HTERT RPE-1 (cell line): Measurements from ENCODE around the gene CLEC4M.
"Not testable (repeated sequence)": the region's sequence is repeated elsewhere in the genome, so short reads cannot be mapped to it uniquely, and the experiment has no call there.

Experiments used
- in situ Hi-C: fragments of 300-500 bp; cut with MboI; formaldehyde crosslinking; loops from 4 replicates; pipeline ENCODE4 v1.14.3; 2020; ENCODE audit warnings: low sequenced_read_pairs

The CLEC4M gene

GRCh38 chr19:7769171-7769570 is 6.1 kb downstream of the CLEC4M start:
- in situ Hi-C loops = no loop called here

- in situ Hi-C loops = no loop called here
Measured at GRCh38 chr19:7771072-7771471, 8.0 kb downstream of the CLEC4M start.

GRCh38 chr19:7772752-7773291 is 9.8 kb downstream of the CLEC4M start:
- in situ Hi-C loops = no loop called here

GRCh38 chr19:7773841-7774240 is 10.8 kb downstream of the CLEC4M start:
- in situ Hi-C loops = no loop called here

- in situ Hi-C loops = no loop called here
Measured at GRCh38 chr19:7775761-7776160, 12.7 kb downstream of the CLEC4M start.

- in situ Hi-C loops = no loop called here
Measured at GRCh38 chr19:7778081-7778480, 15.0 kb downstream of the CLEC4M start.

DNA sequence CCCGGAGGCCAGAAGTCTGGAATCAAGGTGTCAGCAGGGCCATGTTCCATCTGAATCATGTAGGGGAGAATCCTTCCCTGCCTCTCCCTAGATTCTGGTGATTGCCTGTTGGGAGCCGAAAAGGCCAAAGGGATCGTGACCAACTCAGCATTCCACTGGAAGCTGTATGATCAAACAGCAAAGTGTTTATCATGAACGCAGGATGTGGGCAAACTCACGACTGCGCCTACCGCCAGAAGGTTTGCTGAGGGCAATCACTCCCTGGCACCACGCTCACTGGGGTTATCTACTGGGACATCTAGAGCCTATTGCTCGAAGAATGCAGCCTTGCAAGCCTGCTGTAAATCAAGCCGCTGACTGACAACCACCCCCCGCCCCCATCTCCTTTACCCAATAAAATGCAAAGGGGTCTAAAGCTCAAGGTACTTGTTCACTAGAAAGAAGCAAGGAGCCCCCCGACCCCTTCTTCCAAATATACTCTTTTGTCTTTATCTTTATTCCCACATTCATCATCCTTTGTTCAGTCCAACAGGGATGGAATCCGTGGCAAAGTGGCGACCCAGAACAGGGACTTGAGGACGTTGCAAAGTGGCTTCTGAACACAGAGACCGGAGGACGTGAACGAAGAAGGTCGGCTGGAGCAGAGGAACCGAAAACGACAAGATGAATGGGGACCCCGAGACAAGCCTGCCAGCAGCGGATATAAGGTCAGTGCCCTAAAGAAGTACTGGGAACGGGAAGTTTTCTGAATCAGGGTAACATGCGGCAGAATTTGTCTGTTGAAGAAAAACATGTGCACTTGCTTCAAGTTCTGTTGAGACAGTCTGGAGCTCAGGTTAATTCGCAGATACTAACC is 16.8 kb downstream of the CLEC4M start:
- in situ Hi-C loops = no loop called here

DNA sequence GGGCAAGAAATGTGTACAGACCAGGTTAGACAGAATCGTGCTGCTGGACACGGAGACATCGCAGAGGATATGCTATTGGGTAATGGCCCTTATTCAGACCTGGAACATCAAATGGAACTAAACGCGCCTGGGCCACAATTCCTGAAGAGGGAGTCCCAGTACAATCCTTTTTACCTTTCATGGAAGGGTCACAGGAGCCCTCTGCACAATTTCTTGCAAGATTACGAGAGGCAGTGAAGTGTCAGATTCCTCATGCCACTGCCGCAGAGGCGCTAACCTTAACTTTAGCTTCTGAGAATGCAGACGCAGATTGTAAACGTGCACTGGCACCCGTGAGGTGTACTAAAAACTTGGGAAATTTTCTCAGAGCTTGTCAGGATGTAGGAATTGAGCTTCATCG is 18.1 kb downstream of the CLEC4M start:
- in situ Hi-C loops = no loop called here

GRCh38 chr19:7783991-7784423 is 21.0 kb downstream of the CLEC4M start:
- in situ Hi-C loops = no loop called here

GRCh38 chr19:7784856-7785255 is 21.8 kb downstream of the CLEC4M start:
- in situ Hi-C loops = no loop called here

- in situ Hi-C loops = no loop called here
Measured at GRCh38 chr19:7787141-7787540, 24.1 kb downstream of the CLEC4M start.

DNA sequence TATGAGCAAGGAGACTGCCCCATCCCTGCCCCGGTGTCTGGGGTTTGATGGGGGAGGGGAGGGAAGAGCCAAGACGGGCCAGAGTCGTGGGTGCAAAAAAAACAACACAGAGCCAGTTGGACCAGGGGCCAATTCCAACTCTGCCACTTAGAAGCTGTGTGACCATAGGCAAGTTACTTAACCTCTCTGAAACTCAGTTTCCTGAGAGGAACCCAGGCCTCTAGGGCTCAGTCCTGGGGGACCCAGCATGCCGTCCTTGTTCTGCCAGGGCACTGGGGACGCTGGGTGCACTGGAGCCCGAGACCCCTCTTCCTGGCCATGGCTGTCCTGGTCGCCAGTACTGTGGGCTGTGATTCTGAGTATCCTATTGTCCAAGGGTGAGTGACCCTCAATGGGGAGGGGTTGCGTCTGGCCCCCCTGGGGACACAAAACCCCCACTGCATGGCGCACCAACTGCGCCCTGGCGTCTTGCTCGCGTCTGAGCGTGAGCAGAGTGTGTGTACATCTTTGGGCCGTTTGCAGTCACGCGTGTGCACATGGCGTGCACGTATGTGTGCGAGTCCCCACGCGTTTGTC is 24.6 kb downstream of the CLEC4M start:
- in situ Hi-C loops = no loop called here

- in situ Hi-C loops = no loop called here
Measured at GRCh38 chr19:7788178-7788932, 25.3 kb downstream of the CLEC4M start.

GRCh38 chr19:7788933-7789323 is 25.9 kb downstream of the CLEC4M start:
- in situ Hi-C loops = no loop called here

- in situ Hi-C loops = no loop called here
Measured at GRCh38 chr19:7789447-7789846, 26.4 kb downstream of the CLEC4M start.

DNA sequence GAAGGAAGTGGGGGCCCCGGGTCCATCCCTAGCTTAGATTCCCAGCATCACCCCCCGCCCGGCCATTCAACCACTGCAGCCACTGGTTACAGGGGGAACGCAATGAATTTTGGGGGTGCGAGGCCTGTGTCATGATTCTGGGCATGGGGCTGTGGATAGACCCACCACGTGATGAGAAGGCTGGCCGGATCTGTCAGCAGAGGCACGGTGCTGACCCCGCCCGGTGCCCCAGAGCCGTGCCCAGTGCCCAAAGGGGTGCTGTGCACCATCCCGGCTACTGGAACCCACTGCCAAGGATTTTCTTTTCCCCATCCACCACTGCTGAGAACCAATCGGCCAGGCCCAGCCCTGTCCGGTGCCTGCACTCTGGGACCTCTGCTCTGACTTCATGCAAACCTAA is 27.4 kb downstream of the CLEC4M start:
- in situ Hi-C loops = no loop called here

- in situ Hi-C loops = no loop called here
Measured at GRCh38 chr19:7792281-7792680, 29.2 kb downstream of the CLEC4M start.

DNA sequence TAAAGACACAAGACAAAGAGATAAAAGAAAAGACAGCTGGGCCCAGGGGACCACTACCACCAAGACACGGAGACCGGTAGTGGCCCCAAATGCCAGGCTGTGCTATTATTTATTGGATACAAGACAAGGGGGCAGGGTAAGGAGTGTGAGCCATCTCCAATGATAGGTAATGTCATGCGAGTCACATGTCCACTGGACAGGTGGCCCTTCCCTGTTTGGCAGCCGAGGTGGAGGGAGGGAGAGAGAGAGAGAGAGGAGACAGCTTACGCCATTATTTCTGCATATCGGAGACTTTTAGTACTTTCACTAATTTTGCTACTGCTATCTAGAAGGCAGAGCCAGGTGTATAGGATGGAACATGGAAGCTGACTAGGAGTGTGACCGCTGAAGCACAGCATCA is 29.7 kb downstream of the CLEC4M start:
- in situ Hi-C loops = not testable (repeated sequence)

- in situ Hi-C loops = no loop called here
Measured at GRCh38 chr19:7793493-7793892, 30.4 kb downstream of the CLEC4M start.

DNA sequence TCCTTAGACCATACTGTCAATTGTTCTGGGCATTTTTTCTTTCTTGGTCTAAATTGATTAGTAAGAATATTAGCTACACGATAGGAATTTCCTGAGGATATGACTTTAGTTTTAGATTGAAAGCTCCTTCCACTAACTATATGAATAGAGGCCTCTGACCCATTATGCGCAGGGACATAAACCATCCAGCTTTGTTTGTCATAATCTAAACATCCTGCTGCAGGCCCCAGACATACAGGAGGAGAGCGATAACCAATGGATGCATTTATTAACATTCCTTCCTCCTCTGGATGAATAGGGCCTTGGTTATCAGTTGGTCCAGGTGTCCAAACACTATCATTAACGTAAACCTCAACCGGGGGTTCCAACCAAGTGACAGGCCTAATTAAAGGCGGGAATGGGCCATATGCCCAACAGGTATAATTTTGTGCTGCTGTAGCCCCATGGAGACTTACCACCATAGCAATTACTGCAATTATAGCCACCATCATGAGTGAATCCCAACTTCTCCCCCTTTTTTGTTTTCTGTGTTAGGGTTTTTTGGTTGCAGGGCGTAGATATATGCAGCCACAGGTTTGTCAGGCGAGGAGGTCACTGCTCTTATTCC is 32.6 kb downstream of the CLEC4M start:
- in situ Hi-C loops = no loop called here
